A673 (cell line): Measurements from ENCODE around the gene CREB1.

Experiments used
- CTCF ChIP-seq: fragments of 300-800, 200-600 bp; sonication (generic); conservative IDR thresholded peaks from 2 replicates; pipeline ENCODE4 v1.5.1; 2017; ENCODE audit warnings: low read depth, mild to moderate bottlenecking, antibody characterized with exemption, low read length, moderate library complexity, mixed read lengths
- EZH2 ChIP-seq: fragments of 200-600 bp; sonication (generic); IDR thresholded peaks from 2 replicates; pipeline ENCODE4 v1.6.1; 2017; ENCODE audit warnings: borderline replicate concordance, low read depth, mild to moderate bottlenecking, mixed read lengths, antibody characterized with exemption, low read length; ENCODE audit not compliant: poor library complexity, severe bottlenecking

GRCh38 chr2:207514451-207514850, 15.3 kb upstream of the CREB1 start:
- no peak for TF ChIP-seq CTCF
- no peak for TF ChIP-seq EZH2
